Measurements from ENCODE around the gene PARP1. TPM values are rescaled to one million over a fixed set of nuclear protein-coding genes. Genes with fewer than 3 reads are reported as not detected.

Gene PARP1
- total RNA-seq, 1 experiment from 2014 or later: 376 TPM

DNA sequence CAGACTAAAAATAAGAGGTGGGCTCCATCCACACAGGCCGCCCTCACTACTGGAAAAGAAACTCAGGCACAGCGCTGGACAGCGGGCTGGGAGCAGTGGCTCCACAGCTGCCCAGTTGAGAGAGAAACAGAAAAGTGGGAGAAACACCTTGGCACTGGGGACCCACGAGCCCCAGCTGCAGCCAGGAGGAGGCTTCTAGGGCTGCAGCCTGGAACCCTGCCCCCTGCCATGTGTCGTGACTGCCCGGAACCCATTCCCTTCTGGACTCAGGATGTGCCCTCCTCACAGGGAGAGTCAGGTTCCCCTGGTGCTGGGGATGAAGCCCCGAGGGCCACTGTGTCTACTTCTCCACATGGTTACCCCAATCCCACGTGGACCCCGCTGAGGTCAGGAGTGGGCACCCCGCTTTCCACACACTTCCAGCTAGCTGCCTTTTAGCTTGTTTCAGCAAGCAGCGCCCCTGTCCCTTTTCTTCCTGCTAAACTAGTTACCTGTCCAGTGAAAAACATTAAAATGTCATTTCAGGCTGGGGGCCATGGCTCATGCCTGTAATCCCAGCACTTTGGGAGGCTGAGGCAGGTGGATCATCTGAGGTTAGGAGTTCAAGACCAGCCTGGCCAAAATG is 35.9 kb downstream of the PARP1 start:
- no peak for ATAC-seq
- Mint-ChIP-seq H3K36me3 (peaks cover 89% of the 10 kb centered on the region), H3K27me3 (ENCODE audit: low read depth) (no peaks in the 10 kb centered on the region), H3K9me3 (no peaks in the 10 kb centered on the region), H3K27ac (no peak overlapping the region), H3K4me3 (no peak overlapping the region), H3K4me1 (no peaks in the 10 kb centered on the region)
- ChIA-PET POLR2A (interaction anchor here (0.6 kb wide), 1 partner anchor 92 kb away, joined by 3 read pairs; no protein-coding TSS in a partner anchor), CTCF (interaction anchor here (1.3 kb wide), 1 partner anchor 39 kb away, joined by 3 read pairs; no protein-coding TSS in a partner anchor)
- TF ChIP-seq JUN (CRISPR knock-in tag; IDR thresholded peaks at IDR 0.05) (no peak), SOX15 (CRISPR knock-in tag; IDR thresholded peaks at IDR 0.05) (no peak), GABPB1 (CRISPR knock-in tag; IDR thresholded peaks at IDR 0.05) (no peak), GTF2I (CRISPR knock-in tag; conservative IDR thresholded peaks at IDR 0.05) (no peak)
- TF ChIP-seq, protein P1, sequence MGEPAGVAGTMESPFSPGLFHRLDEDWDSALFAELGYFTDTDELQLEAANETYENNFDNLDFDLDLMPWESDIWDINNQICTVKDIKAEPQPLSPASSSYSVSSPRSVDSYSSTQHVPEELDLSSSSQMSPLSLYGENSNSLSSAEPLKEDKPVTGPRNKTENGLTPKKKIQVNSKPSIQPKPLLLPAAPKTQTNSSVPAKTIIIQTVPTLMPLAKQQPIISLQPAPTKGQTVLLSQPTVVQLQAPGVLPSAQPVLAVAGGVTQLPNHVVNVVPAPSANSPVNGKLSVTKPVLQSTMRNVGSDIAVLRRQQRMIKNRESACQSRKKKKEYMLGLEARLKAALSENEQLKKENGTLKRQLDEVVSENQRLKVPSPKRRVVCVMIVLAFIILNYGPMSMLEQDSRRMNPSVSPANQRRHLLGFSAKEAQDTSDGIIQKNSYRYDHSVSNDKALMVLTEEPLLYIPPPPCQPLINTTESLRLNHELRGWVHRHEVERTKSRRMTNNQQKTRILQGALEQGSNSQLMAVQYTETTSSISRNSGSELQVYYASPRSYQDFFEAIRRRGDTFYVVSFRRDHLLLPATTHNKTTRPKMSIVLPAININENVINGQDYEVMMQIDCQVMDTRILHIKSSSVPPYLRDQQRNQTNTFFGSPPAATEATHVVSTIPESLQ (CRISPR knock-in tag; IDR thresholded peaks at IDR 0.05): no peak
- TF ChIP-seq, protein P2, sequence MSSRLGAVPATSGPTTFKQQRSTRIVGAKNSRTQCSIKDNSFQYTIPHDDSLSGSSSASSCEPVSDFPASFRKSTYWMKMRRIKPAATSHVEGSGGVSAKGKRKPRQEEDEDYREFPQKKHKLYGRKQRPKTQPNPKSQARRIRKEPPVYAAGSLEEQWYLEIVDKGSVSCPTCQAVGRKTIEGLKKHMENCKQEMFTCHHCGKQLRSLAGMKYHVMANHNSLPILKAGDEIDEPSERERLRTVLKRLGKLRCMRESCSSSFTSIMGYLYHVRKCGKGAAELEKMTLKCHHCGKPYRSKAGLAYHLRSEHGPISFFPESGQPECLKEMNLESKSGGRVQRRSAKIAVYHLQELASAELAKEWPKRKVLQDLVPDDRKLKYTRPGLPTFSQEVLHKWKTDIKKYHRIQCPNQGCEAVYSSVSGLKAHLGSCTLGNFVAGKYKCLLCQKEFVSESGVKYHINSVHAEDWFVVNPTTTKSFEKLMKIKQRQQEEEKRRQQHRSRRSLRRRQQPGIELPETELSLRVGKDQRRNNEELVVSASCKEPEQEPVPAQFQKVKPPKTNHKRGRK (CRISPR knock-in tag; IDR thresholded peaks at IDR 0.05; ENCODE audit: borderline replicate concordance): no peak
- TF ChIP-seq, protein P3, sequence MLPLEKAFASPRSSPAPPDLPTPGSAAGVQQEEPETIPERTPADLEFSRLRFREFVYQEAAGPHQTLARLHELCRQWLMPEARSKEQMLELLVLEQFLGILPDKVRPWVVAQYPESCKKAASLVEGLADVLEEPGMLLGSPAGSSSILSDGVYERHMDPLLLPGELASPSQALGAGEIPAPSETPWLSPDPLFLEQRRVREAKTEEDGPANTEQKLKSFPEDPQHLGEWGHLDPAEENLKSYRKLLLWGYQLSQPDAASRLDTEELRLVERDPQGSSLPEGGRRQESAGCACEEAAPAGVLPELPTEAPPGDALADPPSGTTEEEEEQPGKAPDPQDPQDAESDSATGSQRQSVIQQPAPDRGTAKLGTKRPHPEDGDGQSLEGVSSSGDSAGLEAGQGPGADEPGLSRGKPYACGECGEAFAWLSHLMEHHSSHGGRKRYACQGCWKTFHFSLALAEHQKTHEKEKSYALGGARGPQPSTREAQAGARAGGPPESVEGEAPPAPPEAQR (CRISPR knock-in tag; IDR thresholded peaks at IDR 0.05): no peak
- DNase-seq (ENCODE audit: low spot score): no peak

DNA sequence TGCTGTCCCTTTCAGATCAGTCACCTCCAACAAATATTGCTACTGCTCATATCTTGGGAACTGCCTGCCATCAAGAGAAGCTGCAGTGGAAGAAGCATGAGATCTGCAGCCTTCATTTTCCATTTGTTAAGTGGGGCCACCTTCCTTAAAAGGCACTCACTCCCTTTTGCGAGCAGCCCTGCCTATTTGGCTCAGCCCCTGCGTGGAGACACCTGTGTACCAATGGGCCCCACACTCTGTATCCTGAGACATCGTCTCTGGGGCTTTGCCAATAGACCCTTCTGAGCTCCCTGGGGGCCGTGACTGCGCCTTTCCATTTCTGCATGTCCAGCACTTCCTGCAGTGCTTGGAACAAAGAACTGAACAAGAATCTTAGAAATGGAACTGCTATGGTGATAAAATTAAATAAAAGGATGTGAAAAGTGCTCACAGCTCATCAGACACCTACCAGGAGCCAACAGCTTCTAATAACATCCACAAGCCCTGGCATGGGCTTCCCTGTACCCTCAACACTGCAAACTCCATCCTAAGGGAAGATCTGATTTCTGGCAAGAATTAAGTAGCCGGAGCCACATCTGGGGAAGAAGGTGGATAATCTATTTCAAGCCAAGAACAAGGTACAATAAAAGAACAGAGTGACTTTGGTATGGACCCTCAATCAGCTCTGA is 36.7 kb downstream of the PARP1 start:
- Mint-ChIP-seq H3K36me3 (peaks cover 88% of the 10 kb centered on the region), H3K9me3 (no peaks in the 10 kb centered on the region), H3K27ac (no peak overlapping the region), H3K27me3 (ENCODE audit: low read depth) (no peaks in the 10 kb centered on the region), H3K4me1 (no peaks in the 10 kb centered on the region), H3K4me3 (no peak overlapping the region)
- ChIA-PET CTCF (no interaction called here), POLR2A (interaction anchor here (0.6 kb wide), 1 partner anchor 92 kb away, joined by 3 read pairs; no protein-coding TSS in a partner anchor)
- DNase-seq (ENCODE audit: low spot score) (no peak), ATAC-seq (no peak)
- TF ChIP-seq FOXP1 (CRISPR knock-in tag; IDR thresholded peaks at IDR 0.05; ENCODE audit: borderline replicate concordance) (no peak), NFE2L1 (CRISPR knock-in tag; IDR thresholded peaks at IDR 0.05) (no peak), NFYB (CRISPR knock-in tag; conservative IDR thresholded peaks at IDR 0.05; ENCODE audit: low read depth) (no peak)

DNA sequence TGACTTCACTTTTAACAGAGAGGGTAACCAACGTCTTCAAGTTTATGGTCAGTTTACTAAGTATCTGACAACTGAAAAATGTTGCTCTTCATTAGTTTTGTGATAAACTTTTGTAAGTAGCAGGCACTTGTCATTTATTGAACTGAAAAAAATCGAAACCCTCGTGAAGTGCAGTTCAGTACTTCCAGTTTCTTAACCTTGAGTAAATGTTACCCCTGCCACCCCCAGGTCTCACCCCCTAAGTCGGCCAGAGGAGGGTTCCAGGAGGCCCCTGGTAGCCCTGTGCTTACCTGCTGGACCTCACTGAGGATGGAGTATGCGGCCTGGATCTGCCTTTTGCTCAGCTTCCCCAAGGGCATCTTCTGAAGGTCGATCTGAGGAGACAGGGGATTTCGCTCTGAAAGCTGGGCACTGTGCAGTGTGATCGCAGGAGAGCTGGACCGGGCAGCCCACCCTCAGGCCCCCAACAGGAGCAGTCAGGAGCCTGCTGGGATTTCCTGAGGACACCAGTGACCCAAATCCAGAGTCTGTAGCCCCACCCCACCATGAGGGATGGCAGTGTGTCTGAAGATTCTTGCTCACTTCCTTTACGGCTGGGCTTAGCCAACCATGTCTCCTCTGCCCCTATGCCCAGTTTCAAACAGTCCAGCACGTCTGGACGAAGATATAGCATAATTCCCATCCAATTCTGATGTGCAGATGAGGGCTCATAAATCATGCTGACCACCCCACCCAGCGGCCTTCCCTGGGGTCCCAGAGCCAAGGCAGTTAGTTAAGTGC is 37.6 kb downstream of the PARP1 start:
- no peak overlapping the region for H3K4me3 Mint-ChIP-seq
- no peaks in the 10 kb centered on the region for H3K4me1 Mint-ChIP-seq
- H3K36me3 Mint-ChIP-seq: peaks cover 89% of the 10 kb centered on the region
- ATAC-seq (no peak), DNase-seq (ENCODE audit: low spot score) (no peak)
- CTCF ChIA-PET: no interaction called here
- no peaks in the 10 kb centered on the region for H3K27me3 Mint-ChIP-seq (ENCODE audit: low read depth)
- no peak overlapping the region for H3K27ac Mint-ChIP-seq
- POLR2A ChIA-PET: no interaction called here
- H3K9me3 Mint-ChIP-seq: no peaks in the 10 kb centered on the region
- TF ChIP-seq, protein P4, sequence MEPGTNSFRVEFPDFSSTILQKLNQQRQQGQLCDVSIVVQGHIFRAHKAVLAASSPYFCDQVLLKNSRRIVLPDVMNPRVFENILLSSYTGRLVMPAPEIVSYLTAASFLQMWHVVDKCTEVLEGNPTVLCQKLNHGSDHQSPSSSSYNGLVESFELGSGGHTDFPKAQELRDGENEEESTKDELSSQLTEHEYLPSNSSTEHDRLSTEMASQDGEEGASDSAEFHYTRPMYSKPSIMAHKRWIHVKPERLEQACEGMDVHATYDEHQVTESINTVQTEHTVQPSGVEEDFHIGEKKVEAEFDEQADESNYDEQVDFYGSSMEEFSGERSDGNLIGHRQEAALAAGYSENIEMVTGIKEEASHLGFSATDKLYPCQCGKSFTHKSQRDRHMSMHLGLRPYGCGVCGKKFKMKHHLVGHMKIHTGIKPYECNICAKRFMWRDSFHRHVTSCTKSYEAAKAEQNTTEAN (CRISPR knock-in tag; IDR thresholded peaks at IDR 0.05): no peak
- TF ChIP-seq, protein P5, sequence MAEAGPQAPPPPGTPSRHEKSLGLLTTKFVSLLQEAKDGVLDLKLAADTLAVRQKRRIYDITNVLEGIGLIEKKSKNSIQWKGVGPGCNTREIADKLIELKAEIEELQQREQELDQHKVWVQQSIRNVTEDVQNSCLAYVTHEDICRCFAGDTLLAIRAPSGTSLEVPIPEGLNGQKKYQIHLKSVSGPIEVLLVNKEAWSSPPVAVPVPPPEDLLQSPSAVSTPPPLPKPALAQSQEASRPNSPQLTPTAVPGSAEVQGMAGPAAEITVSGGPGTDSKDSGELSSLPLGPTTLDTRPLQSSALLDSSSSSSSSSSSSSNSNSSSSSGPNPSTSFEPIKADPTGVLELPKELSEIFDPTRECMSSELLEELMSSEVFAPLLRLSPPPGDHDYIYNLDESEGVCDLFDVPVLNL (CRISPR knock-in tag; IDR thresholded peaks at IDR 0.05; ENCODE audit: borderline replicate concordance, low read depth): no peak
- TF ChIP-seq OVOL2 (CRISPR knock-in tag; IDR thresholded peaks at IDR 0.05; ENCODE audit: borderline replicate concordance) (no peak), HMGA2 (CRISPR knock-in tag; IDR thresholded peaks at IDR 0.05) (no peak), MYBL2 (CRISPR knock-in tag; IDR thresholded peaks at IDR 0.05) (no peak), KAT7 (CRISPR knock-in tag; IDR thresholded peaks at IDR 0.05; ENCODE audit: borderline replicate concordance) (no peak), ZNF232 (CRISPR knock-in tag; IDR thresholded peaks at IDR 0.05) (no peak), NFYB (CRISPR knock-in tag; conservative IDR thresholded peaks at IDR 0.05; ENCODE audit: low read depth) (no peak)
- TF ChIP-seq, protein P6, sequence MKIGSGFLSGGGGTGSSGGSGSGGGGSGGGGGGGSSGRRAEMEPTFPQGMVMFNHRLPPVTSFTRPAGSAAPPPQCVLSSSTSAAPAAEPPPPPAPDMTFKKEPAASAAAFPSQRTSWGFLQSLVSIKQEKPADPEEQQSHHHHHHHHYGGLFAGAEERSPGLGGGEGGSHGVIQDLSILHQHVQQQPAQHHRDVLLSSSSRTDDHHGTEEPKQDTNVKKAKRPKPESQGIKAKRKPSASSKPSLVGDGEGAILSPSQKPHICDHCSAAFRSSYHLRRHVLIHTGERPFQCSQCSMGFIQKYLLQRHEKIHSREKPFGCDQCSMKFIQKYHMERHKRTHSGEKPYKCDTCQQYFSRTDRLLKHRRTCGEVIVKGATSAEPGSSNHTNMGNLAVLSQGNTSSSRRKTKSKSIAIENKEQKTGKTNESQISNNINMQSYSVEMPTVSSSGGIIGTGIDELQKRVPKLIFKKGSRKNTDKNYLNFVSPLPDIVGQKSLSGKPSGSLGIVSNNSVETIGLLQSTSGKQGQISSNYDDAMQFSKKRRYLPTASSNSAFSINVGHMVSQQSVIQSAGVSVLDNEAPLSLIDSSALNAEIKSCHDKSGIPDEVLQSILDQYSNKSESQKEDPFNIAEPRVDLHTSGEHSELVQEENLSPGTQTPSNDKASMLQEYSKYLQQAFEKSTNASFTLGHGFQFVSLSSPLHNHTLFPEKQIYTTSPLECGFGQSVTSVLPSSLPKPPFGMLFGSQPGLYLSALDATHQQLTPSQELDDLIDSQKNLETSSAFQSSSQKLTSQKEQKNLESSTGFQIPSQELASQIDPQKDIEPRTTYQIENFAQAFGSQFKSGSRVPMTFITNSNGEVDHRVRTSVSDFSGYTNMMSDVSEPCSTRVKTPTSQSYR (CRISPR knock-in tag; IDR thresholded peaks at IDR 0.05): no peak

Measured in WTC11 (cell line).